ENCODE measurements around the gene PPDPF.
"Not testable (repeated sequence)": the region's sequence is repeated elsewhere in the genome, so short reads cannot be mapped to it uniquely, and the experiment has no call there.

PPDPF gene

GRCh38 chr20:63500902-63501817 lies 19.4 kb upstream of the PPDPF start:
- DNase-seq (ENCODE audit: low read depth in 2 of 2) = no peak

DNA sequence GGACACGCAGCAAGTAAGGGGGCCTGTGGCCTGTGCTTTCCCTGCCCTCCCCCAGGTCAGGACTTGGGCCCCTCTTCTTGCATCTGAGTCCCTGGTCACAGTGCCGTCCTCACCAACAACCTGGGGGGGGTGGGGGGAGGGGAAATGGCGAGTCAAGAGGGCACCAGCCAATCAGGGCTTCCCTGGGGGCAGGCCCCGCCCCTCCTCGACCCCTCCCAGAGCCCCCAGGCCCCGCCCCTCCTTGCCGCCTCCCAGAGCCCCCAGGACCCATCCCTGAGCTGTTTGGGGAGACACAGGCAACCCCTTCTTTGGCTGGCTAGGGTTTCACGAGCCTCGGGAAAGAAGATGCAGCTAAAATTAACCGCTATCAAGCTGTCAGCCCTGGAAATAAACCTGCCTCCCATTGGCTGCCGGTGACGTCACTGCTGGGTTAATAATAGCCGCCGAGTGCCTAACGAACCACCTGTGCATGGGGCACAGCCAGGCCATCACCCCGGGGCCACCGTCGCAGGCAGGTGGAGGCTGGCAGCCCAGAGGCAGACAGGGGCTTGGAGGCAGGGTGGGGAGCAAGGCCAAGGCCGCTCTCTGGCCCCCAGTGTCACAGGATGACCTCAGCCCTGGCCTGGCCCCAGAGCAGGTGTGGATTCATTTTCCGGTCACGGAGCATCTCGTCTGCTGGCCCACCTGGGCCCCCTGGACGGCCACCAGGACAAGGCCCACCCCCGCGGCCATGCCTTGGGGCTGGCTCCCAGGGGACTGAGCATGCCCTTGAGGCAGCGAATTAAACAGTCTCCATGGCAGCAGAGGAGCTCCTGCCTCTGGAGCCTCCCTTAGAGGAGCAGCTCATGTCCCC lies 18.5 kb upstream of the PPDPF start:
- DNase-seq (ENCODE audit: low read depth in 2 of 2) = no peak

GRCh38 chr20:63502671-63503172 lies 17.8 kb upstream of the PPDPF start:
- no peak for DNase-seq (ENCODE audit: low read depth in 2 of 2)

- DNase-seq (ENCODE audit: low read depth in 2 of 2) = no peak
Measured at GRCh38 chr20:63503524-63503923, 17.0 kb upstream of the PPDPF start.

DNA sequence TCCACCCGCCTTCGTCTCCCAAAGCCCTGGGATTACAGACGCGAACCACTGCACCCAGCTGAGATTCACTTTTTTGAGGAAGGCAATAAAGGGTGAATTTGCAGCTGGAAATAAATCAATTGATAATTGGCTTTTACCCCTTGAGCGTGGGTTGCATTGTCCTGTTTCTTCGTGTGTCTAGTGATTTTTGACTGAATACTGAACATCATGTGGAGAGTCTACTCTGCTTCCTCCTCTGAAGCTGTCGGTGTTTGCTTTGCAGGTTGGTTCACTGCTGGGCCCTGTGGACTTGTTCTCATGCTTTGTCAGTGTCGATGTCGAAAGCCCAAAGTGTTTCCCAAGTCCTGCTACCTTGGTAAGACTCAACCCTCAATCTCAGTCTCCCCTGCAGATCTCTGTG lies 15.9 kb upstream of the PPDPF start:
- no peak for DNase-seq (ENCODE audit: low read depth in 2 of 2)

DNA sequence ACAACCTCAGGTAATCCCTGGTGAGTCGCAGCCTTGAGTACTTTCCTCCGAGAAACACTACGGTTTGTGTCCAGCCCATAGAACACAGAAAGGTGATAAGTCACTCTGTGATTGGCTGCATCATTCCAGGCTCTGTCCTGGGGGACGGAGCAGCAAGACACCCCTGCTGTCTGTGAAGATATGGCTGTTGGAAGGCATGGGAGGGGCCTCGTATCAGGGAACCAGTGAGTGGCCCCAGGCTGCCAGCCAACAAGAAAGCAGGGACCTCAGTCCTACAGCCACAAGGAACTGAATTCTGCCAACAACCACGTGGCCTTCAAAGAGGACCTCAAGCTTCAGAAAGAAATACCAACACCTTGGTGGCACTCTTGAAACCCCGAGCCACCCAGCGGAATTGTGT lies 15.3 kb upstream of the PPDPF start:
- DNase-seq (ENCODE audit: low read depth in 2 of 2) = no peak

- DNase-seq (ENCODE audit: low read depth in 2 of 2) = no peak
Measured at GRCh38 chr20:63505723-63506122, 14.8 kb upstream of the PPDPF start.

DNA sequence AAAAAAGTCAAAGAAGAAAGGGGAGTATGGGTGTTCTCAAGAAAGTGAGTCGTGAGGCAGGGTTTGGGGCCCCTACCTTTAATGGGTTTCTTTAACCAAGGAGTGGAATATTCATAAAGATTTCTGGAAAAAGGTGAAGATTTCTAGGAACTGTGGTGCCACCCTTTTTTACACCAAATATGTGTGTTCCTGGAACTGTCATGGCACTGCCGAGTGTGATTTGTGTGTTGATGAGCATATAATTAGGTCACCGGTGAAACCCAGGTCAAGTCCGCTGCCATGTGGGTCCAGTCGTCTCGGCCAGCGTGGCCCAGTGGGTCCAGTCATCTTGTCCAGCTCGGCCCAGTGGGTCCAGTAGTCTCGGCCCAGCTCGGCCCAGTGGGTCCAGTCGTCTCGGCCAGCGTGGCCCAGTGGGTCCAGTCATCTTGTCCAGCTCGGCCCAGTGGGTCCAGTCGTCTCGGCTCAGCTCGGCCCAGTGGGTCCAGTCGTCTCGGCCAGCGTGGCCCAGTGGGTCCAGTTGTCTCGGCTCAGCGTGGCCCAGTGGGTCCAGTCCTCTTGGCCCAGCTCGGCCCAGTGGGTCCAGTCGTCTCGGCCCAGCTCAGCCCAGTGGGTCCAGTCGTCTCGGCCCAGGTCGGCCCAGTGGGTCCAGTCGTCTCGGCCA lies 13.4 kb upstream of the PPDPF start:
- DNase-seq (ENCODE audit: low read depth in 2 of 2) = no peak

DNA sequence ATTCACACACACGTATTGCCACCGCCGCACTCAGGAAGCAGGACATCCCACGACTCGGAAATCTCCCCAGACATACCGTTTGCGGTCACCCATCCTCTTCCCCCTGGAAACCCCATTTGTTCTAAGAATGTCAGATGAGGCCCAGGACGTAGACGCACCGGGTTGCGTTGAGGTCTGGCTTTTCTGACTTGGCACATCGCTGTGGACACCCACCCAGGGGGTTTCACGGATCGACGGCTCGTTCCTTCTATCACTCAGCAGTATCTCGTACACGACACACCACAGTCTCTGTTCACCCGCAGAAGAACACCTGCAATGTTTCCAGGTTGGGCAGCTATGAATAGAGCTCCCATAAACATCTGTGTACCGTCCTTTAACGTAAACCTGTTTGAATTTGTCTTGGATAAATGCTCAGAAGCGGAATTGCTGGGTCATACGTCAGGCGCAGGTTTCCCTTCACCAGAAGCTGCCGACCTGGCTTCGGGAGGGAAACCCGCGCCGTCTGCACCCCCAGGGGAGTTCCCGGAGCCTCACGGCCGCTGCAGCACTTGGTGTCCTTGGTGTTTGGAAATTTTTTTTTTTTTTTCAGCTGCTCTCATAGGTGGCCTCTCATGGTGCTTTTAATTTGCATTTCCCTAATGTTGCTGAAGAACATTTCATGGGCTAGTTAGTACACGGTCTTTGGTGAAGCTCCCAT lies 12.3 kb upstream of the PPDPF start:
- DNase-seq (ENCODE audit: low read depth in 2 of 2) = no peak

GRCh38 chr20:63509088-63509564 lies 11.4 kb upstream of the PPDPF start:
- no peak for DNase-seq (ENCODE audit: low read depth in 2 of 2)

GRCh38 chr20:63513207-63513606 lies 7.4 kb upstream of the PPDPF start:
- no peak for DNase-seq (ENCODE audit: low read depth in 2 of 2)

GRCh38 chr20:63514520-63514919 lies 6.0 kb upstream of the PPDPF start:
- not testable (repeated sequence) for DNase-seq (ENCODE audit: low read depth in 2 of 2)

DNA sequence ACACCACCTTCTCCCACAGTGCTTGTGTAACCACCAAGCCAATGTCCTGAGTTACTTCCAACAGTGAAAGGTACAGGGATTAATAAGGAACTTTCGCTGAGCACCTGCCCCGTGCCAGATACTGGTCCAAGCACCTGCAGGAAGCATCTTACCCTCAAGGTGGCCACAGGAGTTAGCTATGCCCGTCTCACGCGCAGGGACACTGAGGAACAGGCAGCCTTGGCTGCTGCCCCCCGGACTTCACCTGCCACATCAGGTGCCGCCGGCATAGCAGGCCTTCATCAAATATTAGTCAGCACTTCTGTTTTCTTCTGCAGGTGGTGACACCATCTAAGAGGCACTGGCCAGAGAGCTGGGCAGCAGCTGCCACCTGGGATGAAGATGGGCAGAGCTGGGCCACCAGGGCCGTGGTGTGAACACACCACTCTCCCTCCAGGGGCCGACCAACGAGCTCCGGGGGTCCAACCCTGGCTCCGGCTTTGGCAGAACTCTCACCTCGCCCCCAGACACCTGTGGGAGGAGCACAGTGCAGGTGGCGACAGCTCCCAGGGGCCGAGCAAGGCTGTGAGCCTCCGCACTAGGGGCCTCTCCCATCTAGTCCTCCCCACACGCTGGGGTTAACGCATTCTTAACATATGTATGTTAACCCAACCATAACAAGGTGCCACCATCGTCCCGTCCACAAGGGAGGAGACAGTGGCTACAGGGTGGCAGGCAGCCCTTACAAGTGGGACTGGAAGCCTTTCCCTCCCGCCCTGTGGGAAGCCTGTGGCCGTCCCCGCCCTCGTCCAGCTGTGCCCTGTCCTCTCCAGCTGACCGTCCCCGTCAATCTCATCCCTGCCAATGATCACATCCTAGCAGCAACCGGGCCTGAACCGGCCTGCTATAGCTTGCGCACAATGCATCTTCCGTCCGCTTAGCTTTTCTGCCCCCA lies 2.9 kb upstream of the PPDPF start:
- no peak for DNase-seq (ENCODE audit: low read depth in 2 of 2)

- DNase-seq (ENCODE audit: low read depth in 2 of 2) = no peak
Measured at GRCh38 chr20:63518351-63518861, 2.2 kb upstream of the PPDPF start.

DNA sequence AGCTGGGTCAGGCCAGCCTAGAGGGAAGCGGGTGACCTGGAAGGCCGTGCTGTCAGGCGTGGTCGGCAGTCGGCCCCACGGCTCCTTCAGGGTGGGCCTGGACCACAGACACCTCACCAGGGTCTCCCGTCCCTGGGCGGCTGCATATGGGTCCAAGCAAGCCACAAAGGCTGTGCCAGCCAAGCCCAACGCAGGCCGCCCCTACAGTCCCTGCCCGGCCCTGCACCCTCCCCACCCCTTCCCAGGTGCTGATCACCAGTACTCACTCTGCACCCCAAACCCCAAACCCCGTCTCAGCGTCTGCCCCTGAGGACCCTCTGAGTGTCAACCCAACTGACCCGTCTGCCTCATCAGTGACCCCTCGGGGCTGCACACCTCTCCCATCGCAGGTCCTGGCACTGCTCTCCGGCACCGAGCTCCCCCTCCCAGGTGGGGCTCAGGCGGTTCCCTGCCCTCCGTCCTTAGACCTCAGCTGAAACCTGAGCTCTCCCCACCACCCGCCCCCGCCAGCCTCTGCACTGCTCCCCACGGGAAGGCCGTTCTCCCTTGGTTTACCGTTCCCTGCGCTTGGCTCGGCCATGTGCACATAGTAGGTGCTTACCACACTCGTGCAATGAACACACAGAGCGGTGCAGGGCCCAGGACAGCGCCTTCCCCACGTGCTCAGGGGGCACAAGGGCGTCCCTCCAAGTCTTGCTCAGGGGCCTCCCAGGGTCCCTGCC lies 1.5 kb upstream of the PPDPF start:
- no peak for DNase-seq (ENCODE audit: low read depth in 2 of 2)

DNA sequence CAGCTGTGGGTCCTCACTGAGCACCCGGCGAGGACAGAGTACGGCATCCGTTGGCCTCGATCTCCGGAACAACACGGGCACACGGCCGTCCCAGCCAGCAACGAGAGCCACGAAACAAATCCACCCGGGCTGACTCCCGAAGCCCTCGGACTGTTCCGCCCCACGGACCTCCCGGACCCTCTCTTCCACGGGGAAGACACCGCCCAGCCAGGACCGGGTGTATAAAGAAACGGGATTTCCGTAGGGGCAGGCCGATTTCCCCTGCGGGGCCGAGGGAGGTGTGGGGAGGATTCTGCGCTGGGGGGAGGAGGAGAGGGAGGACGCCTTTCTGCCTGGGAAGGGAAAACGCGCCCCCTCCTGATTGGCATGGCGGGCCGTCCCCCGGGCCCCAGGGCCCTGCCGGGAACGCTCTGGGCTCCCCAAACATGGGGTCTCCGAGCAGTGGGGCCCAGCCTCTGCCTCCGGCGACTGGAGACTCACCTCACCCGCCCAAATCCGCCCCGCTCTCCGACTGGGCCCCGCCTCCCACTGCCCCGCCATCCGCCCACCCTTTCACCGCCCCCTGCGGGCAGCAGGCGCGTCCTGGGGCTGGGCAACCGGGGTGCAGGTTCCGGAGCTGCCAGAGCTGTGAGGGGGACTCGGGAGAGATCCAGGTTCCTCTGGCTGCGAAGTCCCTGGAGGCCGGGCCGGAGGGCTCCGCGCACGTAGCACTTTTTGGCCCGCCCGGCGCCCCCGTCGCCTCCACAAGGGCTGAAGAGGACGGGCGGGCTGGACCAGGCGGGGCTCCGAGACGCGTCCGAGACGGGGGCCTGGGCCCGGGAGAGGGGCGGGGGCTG lies 679 bp upstream of the PPDPF start:
- DNase-seq (ENCODE audit: low read depth in 2 of 2) = peak; percentile 48 to 49

GRCh38 chr20:63520934-63521601 lies 503 bp downstream of the PPDPF start:
- DNase-seq (ENCODE audit: low read depth in 2 of 2) = peak; percentile 49 to 59

DNA sequence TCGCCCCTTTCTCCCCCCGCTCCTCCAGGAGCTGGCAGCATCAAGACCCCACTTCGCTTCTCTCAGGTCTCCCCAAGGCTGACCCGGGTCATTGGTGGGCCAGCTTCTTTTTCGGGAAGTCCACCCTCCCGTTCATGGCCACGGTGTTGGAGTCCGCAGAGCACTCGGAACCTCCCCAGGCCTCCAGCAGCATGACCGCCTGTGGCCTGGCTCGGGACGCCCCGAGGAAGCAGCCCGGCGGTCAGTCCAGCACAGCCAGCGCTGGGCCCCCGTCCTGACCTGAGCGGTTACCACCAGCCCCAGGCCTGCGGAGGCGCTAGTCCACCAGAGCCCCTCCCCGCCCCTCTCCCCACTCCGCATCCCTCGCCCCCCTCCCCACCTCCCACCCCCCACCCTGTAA lies 1.0 kb downstream of the PPDPF start:
- DNase-seq (ENCODE audit: low read depth in 2 of 2) = no peak

All from stimulated activated CD8-positive, alpha-beta memory T cell treated with anti-CD3 and anti-CD28 coated beads, Interleukin-15, amount 100 ng/mL, for 48 hours (primary cell).